ENCODE data around the gene PLEKHS1. TPM values are rescaled to one million over a fixed set of nuclear protein-coding genes. Genes with fewer than 3 reads are reported as not detected.
A peak's percentile ranks its signal among the peaks of the same experiment; 100 is the strongest.

Gene PLEKHS1
- not detected in 2 replicates for total RNA-seq
- long read RNA-seq, result 0 reads

DNA sequence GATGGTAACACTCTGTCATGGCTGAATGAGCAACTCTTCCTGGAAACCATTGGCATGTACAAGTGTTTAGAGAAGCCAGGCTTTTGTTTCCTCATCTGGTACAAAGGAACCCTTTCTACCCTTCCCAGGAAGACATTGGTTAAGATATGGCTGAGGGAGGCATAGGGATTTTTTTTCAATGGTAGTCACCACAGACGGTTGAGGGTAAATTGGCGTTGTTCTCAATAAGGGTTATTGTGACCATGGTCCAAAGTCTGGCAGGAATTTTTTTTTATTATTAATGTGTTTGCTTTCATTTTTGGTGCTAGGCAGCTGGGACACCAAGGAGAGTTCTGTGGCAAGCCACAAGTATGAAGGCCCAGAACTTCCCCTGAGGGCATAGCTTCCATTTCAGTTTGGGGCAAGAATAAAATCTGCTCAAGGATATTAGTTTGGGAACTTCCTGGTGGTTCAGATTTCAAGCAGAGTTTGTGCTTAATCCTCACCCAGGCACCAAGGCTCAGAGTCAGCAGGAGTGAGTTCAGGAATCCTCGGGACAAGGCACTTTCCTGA is at the start of gene PLEKHS1:
TSS of gene PLEKHS1 (plus strand) at position 502 of the 552 bp plus-strand sequence. CDS start 3,596 bp downstream, outside the sequence.
- TF ChIP-seq, protein P1, sequence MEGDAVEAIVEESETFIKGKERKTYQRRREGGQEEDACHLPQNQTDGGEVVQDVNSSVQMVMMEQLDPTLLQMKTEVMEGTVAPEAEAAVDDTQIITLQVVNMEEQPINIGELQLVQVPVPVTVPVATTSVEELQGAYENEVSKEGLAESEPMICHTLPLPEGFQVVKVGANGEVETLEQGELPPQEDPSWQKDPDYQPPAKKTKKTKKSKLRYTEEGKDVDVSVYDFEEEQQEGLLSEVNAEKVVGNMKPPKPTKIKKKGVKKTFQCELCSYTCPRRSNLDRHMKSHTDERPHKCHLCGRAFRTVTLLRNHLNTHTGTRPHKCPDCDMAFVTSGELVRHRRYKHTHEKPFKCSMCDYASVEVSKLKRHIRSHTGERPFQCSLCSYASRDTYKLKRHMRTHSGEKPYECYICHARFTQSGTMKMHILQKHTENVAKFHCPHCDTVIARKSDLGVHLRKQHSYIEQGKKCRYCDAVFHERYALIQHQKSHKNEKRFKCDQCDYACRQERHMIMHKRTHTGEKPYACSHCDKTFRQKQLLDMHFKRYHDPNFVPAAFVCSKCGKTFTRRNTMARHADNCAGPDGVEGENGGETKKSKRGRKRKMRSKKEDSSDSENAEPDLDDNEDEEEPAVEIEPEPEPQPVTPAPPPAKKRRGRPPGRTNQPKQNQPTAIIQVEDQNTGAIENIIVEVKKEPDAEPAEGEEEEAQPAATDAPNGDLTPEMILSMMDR (IDR thresholded peaks at IDR 0.05; ENCODE audit: unreplicated experiment), result no peak
- peaks cover 1% of the 10 kb centered on the region for H3K4me1 Mint-ChIP-seq (ENCODE audit: low read depth)
- no peaks in the 10 kb centered on the region for H3K9me3 Mint-ChIP-seq (ENCODE audit: low read depth)
- no peaks in the 10 kb centered on the region for H3K36me3 Mint-ChIP-seq (ENCODE audit: insufficient read depth)
- H3K27me3 Mint-ChIP-seq, result peaks cover 8% of the 10 kb centered on the region
- DNase-seq (ENCODE audit: low spot score, unreplicated experiment), result no peak
- no peak within 1 kb of the TSS for H3K4me3 Mint-ChIP-seq (ENCODE audit: low read depth)
- peak within 1 kb of the TSS; percentile 43 for H3K27ac Mint-ChIP-seq

- no peak for DNase-seq (ENCODE audit: low spot score, unreplicated experiment)
- Mint-ChIP-seq H3K27ac (no peak overlapping the region), H3K36me3 (ENCODE audit: insufficient read depth) (peaks cover 5% of the 10 kb centered on the region), H3K9me3 (ENCODE audit: low read depth) (no peaks in the 10 kb centered on the region), H3K27me3 (no peaks in the 10 kb centered on the region), H3K4me1 (ENCODE audit: low read depth) (peaks cover 14% of the 10 kb centered on the region), H3K4me3 (ENCODE audit: low read depth) (no peak overlapping the region)
- TF ChIP-seq, protein P1 (IDR thresholded peaks at IDR 0.05; ENCODE audit: unreplicated experiment), result peak; percentile 83
These were observed 46.7 kb upstream of the PLEKHS1 start for GRCh38 chr10:113704637-113705343.

GRCh38 chr10:113705344-113705652 is 46.2 kb upstream of the PLEKHS1 start:
- DNase-seq (ENCODE audit: low spot score, unreplicated experiment), result no peak
- H3K27me3 Mint-ChIP-seq, result no peaks in the 10 kb centered on the region
- H3K4me3 Mint-ChIP-seq (ENCODE audit: low read depth), result no peak overlapping the region
- TF ChIP-seq, protein P1 (IDR thresholded peaks at IDR 0.05; ENCODE audit: unreplicated experiment), result peak; percentile 5
- H3K36me3 Mint-ChIP-seq (ENCODE audit: insufficient read depth), result peaks cover 5% of the 10 kb centered on the region
- no peak overlapping the region for H3K27ac Mint-ChIP-seq
- H3K4me1 Mint-ChIP-seq (ENCODE audit: low read depth), result peaks cover 14% of the 10 kb centered on the region
- no peaks in the 10 kb centered on the region for H3K9me3 Mint-ChIP-seq (ENCODE audit: low read depth)

- Mint-ChIP-seq H3K36me3 (ENCODE audit: insufficient read depth) (peaks cover under 1% of the 10 kb centered on the region), H3K27me3 (no peaks in the 10 kb centered on the region), H3K27ac (no peak overlapping the region), H3K9me3 (ENCODE audit: low read depth) (no peaks in the 10 kb centered on the region), H3K4me3 (ENCODE audit: low read depth) (no peak overlapping the region), H3K4me1 (ENCODE audit: low read depth) (peaks cover 23% of the 10 kb centered on the region)
- TF ChIP-seq, protein P1 (IDR thresholded peaks at IDR 0.05; ENCODE audit: unreplicated experiment), result no peak
- DNase-seq (ENCODE audit: low spot score, unreplicated experiment), result no peak
These were observed 44.9 kb upstream of the PLEKHS1 start for GRCh38 chr10:113706623-113707022.

DNA sequence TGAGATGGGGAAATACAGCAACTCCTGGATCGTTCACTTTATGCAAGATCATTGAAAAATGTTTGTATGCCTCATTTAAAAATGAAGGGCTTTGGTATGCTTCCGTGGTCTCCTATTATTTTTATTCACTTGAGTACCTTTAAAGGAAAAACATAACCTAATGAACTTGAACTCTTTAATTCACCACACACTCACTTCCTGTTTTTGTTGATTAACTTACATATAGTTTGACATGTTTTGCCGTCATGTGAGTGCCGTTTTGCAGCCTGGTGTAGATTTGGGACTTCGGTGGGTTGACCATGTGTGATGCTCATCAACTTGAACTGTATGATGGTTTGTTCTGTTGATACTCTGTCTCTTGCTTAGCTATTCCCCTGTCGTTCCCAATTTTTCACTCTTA is 42.8 kb upstream of the PLEKHS1 start:
- Mint-ChIP-seq H3K4me3 (ENCODE audit: low read depth) (no peak overlapping the region), H3K9me3 (ENCODE audit: low read depth) (no peaks in the 10 kb centered on the region), H3K27ac (no peak overlapping the region), H3K36me3 (ENCODE audit: insufficient read depth) (no peaks in the 10 kb centered on the region), H3K27me3 (no peaks in the 10 kb centered on the region), H3K4me1 (ENCODE audit: low read depth) (peaks cover 30% of the 10 kb centered on the region)
- no peak for DNase-seq (ENCODE audit: low spot score, unreplicated experiment)
- TF ChIP-seq, protein P1 (IDR thresholded peaks at IDR 0.05; ENCODE audit: unreplicated experiment), result no peak
